Suprapubic skin (tissue), 4 donors: ENCODE results near the gene DHCR7. TPM values are rescaled to one million over a fixed set of nuclear protein-coding genes. Genes with fewer than 3 reads are reported as not detected.
A peak's percentile ranks its signal among the peaks of the same experiment; 100 is the strongest.

ENCODE experiments used
- DNase-seq, 2 donors: peaks; one replicate each; pipeline ENCODE4 v3.0.0-alpha.2; 2019; ENCODE audit warnings: low spot score in 2 of 2
- H3K27ac ChIP-seq: fragments of 200-600 bp; sonication (generic); one replicate; pipeline ENCODE4 v1.5.1; 2019
- H3K27me3 ChIP-seq: fragments of 200-600 bp; sonication (generic); one replicate; pipeline ENCODE4 v1.5.1; 2019
- H3K36me3 ChIP-seq: fragments of 200-600 bp; sonication (generic); one replicate; pipeline ENCODE4 v1.5.1; 2019
- H3K4me1 ChIP-seq: fragments of 200-600 bp; sonication (generic); one replicate; pipeline ENCODE4 v1.5.1; 2019
- H3K4me3 ChIP-seq: fragments of 200-600 bp; sonication (generic); one replicate; pipeline ENCODE4 v1.5.1; 2019; ENCODE audit warnings: mild to moderate bottlenecking
- H3K9me3 ChIP-seq: fragments of 200-600 bp; sonication (generic); one replicate; pipeline ENCODE4 v1.5.1; 2019
- EP300 ChIP-seq: sonication (generic); formaldehyde crosslinking; IDR thresholded peaks from one replicate; pipeline ENCODE4 v1.6.1; 2017; ENCODE audit warnings: antibody characterized with exemption
- POLR2A ChIP-seq, 2 donors: fragments of 450-650 bp; IDR thresholded peaks; one replicate each; pipeline ENCODE4 v1.6.1; 2017; ENCODE audit warnings: antibody characterized with exemption in 2 of 2, mild to moderate bottlenecking in 2 of 2, moderate library complexity in 2 of 2
- POLR2AphosphoS5 ChIP-seq, 3 donors: sonication (generic); formaldehyde crosslinking; IDR thresholded peaks; one replicate each; pipeline ENCODE4 v1.6.1; 2017; ENCODE audit warnings: antibody characterized with exemption in 3 of 3
- WGBS: methylation state at CpG from one replicate; pipeline ENCODE4 v1.1.5; 2018; 5-methylcytosine and 5-hydroxymethylcytosine counted together
- total RNA-seq, 4 donors: library from RNA; depleted of rRNA; stranded (reverse); fragments of >200 nt; gene quantifications; one replicate each; pipeline ENCODE4 v1.1.0, GENCODE V29; 2016
- TF ChIP-seq, protein P1 (sequence below), 2 donors: fragments of 200-600 bp in 1 of 2; fragments of 450-650 bp in 1 of 2; sonication (generic) in 1 of 2; IDR thresholded peaks; one replicate each; pipeline ENCODE4 v1.5.1; 2016 to 2019; ENCODE audit warnings: antibody characterized with exemption in 2 of 2, mild to moderate bottlenecking in 1 of 2, moderate library complexity in 1 of 2

Gene DHCR7
- total RNA-seq, 4 donors from 2014 or later, result 41.8 to 140 (median 76.7) TPM

DNA sequence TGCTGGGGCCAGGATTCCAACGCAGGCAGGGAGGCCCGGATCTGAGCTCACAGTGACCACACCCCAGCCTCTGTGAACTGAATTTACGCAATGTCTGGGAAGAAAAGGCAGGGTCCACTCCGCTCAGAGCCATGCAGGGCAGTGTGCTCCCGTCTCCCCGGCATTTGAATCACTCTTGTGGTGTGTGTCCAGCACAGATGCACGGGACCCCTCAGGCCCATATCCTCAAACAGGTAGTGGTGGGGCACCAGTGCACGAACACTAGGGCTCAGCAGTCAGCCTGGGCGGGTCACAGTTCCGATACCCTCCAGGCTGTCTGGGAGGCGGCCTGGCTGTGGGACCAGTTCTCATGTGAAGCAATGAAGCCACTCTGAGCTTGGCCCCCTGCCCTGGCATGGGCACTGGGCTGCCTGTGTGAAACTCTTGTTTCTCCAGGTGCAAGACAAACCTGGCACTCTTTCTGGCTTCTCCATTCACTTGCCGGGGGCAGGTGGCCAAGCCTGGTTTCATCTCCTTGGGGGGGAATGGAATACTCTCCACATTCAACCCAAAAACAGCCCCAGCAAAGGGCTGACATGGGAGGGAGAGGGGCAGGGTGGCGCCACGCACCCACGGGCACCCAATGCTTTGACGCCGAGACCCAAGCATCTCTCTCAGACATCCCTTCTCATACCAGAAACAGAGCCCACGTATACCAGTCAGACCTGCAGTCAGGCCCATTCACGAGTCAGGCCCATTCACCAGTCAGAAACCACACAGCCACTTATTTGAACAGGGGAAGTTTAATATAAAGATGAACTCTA is 14.3 kb downstream of the DHCR7 start:
- TF ChIP-seq POLR2AphosphoS5 (IDR thresholded peaks at IDR 0.05), result peak in 1 of 3 donors; percentile 52
- no peak for TF ChIP-seq EP300
- no peaks in the 10 kb centered on the region for H3K9me3 ChIP-seq
- H3K27me3 ChIP-seq, result peaks cover 5% of the 10 kb centered on the region
- H3K4me1 ChIP-seq, result peaks cover 42% of the 10 kb centered on the region
- peaks cover 7% of the 10 kb centered on the region for H3K36me3 ChIP-seq
- H3K4me3 ChIP-seq, result no peak overlapping the region
- 43% methylated on average over 9 of the region's 19 CpGs for WGBS
- peak overlapping the region; percentile 78 for H3K27ac ChIP-seq
- peak; percentile 82 to 90 for DNase-seq

DNA sequence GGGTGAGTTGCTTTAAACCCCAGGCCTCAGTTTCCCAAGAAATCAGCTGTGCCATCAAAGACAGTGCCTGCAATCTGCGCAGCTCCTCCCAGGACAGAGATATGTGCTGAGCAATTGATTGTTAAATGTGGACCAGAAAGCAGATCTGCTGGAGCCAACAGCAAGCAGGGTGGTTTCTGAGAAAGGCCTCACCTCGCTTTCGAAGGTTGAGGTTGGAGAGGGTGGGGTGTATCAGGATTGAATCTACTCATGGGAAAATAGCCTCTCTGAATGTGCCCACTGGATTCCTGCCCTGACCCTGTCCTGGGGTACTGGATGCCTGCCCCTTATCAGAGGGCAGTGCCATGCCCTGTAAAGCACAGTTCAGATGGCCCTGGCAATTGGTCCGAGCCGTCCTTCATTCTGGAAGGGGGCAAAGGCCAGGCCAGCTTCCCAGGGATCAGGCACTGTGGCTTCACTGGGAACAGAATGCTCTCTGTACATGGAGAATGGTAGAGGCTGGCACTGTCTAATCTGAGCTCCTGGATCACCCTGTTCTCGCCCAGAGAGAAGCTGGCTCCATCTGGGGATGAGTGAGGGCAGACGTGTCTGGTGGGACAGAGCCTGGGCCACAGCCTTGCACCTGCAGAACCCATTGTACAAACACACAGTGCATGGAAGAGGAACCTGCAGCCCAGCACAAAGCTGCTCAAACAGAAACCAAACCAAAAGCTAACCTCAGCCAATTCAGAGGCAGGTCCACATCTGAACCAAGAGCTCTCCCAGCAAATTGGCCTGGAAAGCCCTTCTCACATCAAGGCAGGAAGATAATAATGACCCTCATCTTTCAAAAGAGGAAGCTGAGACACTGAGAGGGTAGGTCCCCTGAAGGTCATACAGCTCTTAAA is 15.2 kb downstream of the DHCR7 start:
- peaks cover 5% of the 10 kb centered on the region for H3K27me3 ChIP-seq
- H3K36me3 ChIP-seq, result peaks cover 2% of the 10 kb centered on the region
- peaks cover 47% of the 10 kb centered on the region for H3K4me1 ChIP-seq
- DNase-seq, result peak in 1 of 2 donors; percentile 59
- H3K27ac ChIP-seq, result peak overlapping the region; percentile 78
- TF ChIP-seq POLR2AphosphoS5 (IDR thresholded peaks at IDR 0.05), result no peak
- TF ChIP-seq, protein P1, sequence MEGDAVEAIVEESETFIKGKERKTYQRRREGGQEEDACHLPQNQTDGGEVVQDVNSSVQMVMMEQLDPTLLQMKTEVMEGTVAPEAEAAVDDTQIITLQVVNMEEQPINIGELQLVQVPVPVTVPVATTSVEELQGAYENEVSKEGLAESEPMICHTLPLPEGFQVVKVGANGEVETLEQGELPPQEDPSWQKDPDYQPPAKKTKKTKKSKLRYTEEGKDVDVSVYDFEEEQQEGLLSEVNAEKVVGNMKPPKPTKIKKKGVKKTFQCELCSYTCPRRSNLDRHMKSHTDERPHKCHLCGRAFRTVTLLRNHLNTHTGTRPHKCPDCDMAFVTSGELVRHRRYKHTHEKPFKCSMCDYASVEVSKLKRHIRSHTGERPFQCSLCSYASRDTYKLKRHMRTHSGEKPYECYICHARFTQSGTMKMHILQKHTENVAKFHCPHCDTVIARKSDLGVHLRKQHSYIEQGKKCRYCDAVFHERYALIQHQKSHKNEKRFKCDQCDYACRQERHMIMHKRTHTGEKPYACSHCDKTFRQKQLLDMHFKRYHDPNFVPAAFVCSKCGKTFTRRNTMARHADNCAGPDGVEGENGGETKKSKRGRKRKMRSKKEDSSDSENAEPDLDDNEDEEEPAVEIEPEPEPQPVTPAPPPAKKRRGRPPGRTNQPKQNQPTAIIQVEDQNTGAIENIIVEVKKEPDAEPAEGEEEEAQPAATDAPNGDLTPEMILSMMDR (IDR thresholded peaks at IDR 0.05), result no peak
- TF ChIP-seq POLR2A (IDR thresholded peaks at IDR 0.05), result no peak
- no peak for TF ChIP-seq EP300
- no peaks in the 10 kb centered on the region for H3K9me3 ChIP-seq
- no peak overlapping the region for H3K4me3 ChIP-seq
- WGBS, result 72% methylated on average over 7 of the region's 7 CpGs

DNA sequence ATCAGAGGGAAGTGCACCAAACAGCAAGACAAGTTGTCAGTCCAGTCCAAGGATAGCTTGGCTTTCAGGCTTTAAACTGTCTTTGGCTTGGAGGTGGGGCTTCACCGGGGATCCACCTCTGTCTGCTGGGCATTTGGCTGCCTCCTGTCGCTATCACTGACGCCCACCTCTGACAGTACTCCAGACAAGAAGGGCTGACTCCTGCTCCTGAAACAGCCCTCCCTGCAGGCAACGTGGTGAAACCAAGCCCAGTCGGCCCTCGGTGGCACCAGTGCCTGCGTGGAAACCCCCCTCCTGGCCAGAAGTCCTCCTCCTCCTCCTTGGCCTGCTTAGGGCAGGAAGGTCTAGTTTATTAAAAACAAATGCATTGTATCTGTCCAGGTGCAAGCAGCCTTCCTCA is 16.9 kb downstream of the DHCR7 start:
- H3K9me3 ChIP-seq, result no peaks in the 10 kb centered on the region
- peaks cover 47% of the 10 kb centered on the region for H3K4me1 ChIP-seq
- H3K36me3 ChIP-seq, result no peaks in the 10 kb centered on the region
- peaks cover 5% of the 10 kb centered on the region for H3K27me3 ChIP-seq
- DNase-seq, result peak in 1 of 2 donors; percentile 45
- peak overlapping the region; percentile 2 for H3K27ac ChIP-seq
- TF ChIP-seq POLR2AphosphoS5 (IDR thresholded peaks at IDR 0.05), result no peak
- no peak for TF ChIP-seq POLR2A (IDR thresholded peaks at IDR 0.05)
- TF ChIP-seq EP300, result no peak
- TF ChIP-seq, protein P1 (IDR thresholded peaks at IDR 0.05), result no peak
- WGBS, result 39% methylated on average over 7 of the region's 7 CpGs
- H3K4me3 ChIP-seq, result no peak overlapping the region

DNA sequence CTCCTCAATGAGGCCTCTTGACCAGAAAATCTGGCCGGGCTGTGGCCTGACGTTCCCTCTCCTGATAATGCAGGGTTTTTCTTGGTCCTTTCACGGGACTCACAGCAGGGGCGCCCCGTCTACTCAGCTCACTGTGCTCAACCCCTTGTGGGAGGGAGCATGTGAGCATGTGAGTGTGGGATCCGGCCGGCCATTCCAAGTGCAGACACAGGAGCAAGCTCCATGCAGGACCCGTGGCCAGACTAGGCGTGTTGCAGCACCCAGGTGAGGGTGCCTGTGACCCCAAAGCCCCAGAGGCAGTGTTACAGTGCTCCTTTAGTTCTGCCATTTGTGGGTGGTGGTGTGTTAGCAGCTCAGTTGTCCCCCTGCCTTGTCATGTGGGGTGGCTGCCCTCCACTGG is 18.0 kb downstream of the DHCR7 start:
- DNase-seq, result peak; percentile 59 to 69
- H3K27me3 ChIP-seq, result peaks cover 5% of the 10 kb centered on the region
- no peaks in the 10 kb centered on the region for H3K36me3 ChIP-seq
- no peak overlapping the region for H3K4me3 ChIP-seq
- H3K27ac ChIP-seq, result no peak overlapping the region
- peaks cover 50% of the 10 kb centered on the region for H3K4me1 ChIP-seq
- WGBS, result 97% methylated on average over 6 of the region's 9 CpGs
- no peak for TF ChIP-seq POLR2A (IDR thresholded peaks at IDR 0.05)
- no peak for TF ChIP-seq EP300
- TF ChIP-seq, protein P1 (IDR thresholded peaks at IDR 0.05), result no peak
- TF ChIP-seq POLR2AphosphoS5 (IDR thresholded peaks at IDR 0.05), result no peak
- H3K9me3 ChIP-seq, result no peaks in the 10 kb centered on the region

DNA sequence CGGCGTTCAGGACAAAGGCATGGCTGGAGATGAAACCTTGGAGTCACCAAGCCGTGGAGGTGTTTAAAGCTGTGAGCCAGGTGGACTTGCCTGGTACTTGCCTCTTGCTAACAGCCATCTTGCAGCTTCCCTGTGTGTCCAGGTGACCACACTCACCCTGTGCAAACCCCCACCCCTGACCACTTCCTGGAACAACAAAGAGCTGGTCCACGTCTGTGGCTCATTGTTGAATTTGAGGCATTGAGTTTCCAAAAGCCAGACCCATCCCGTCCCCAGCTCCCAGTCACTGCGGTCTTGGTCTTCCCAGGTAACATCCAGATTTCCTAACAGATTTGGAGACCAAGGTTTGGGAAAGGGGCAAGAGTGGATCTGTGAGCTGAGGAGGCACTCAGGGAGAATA is 18.5 kb downstream of the DHCR7 start:
- peak; percentile 34 to 43 for DNase-seq
- Histone ChIP-seq H3K27me3 (peaks cover 5% of the 10 kb centered on the region), H3K4me3 (no peak overlapping the region)

More for the DNA sequence above, 18.5 kb downstream of the DHCR7 start:
- Histone ChIP-seq H3K36me3 (no peaks in the 10 kb centered on the region), H3K9me3 (no peaks in the 10 kb centered on the region), H3K27ac (no peak overlapping the region), H3K4me1 (peaks cover 49% of the 10 kb centered on the region)
- 82% methylated on average over 6 of the region's 6 CpGs for WGBS
- TF ChIP-seq, protein P1 (IDR thresholded peaks at IDR 0.05), result no peak
- TF ChIP-seq EP300, result no peak
- TF ChIP-seq POLR2AphosphoS5 (IDR thresholded peaks at IDR 0.05), result no peak
- TF ChIP-seq POLR2A (IDR thresholded peaks at IDR 0.05), result no peak
